Neural progenitor cell (in vitro differentiated cells): ENCODE results near the gene IFNA5. TPM values are rescaled to one million over a fixed set of nuclear protein-coding genes. Genes with fewer than 3 reads are reported as not detected.
A peak's percentile ranks its signal among the peaks of the same experiment; 100 is the strongest.

Experiments used
- DNase-seq: peaks from one replicate; pipeline ENCODE4 v3.0.0-alpha.2; 2016; ENCODE audit warnings: low spot score
- H2AFZ ChIP-seq: fragments of 200-600 bp; sonication (generic); replicated peaks from 2 replicates; pipeline ENCODE4 v1.6.1; 2016; ENCODE audit warnings: antibody characterized with exemption
- H3F3A ChIP-seq: fragments of 200-600 bp; sonication (generic); 2 replicates; pipeline ENCODE4 v1.6.1; 2016; ENCODE audit warnings: antibody characterized with exemption, low read depth
- H3K27ac ChIP-seq: fragments of 200-600 bp; sonication (generic); 2 replicates; pipeline ENCODE4 v1.5.1; 2016; ENCODE audit warnings: mild to moderate bottlenecking
- H3K27me3 ChIP-seq: fragments of 200-600 bp; sonication (generic); 2 replicates; pipeline ENCODE4 v1.6.1; 2016; ENCODE audit warnings: mild to moderate bottlenecking, moderate library complexity
- H3K36me3 ChIP-seq: fragments of 200-600 bp; sonication (generic); 2 replicates; pipeline ENCODE4 v1.5.1; 2016
- H3K4me1 ChIP-seq: fragments of 200-600 bp; sonication (generic); 2 replicates; pipeline ENCODE4 v1.6.1; 2016; ENCODE audit warnings: mixed run types
- H3K4me2 ChIP-seq: fragments of 200-600 bp; sonication (generic); 2 replicates; pipeline ENCODE4 v1.6.1; 2016
- H3K4me3 ChIP-seq: fragments of 200-600 bp; sonication (generic); 2 replicates; pipeline ENCODE4 v1.5.1; 2016
- H3K79me2 ChIP-seq: fragments of 200-600 bp; sonication (generic); 2 replicates; pipeline ENCODE4 v1.6.1; 2016; ENCODE audit warnings: low read depth
- H3K9ac ChIP-seq: fragments of 200-600 bp; sonication (generic); 2 replicates; pipeline ENCODE4 v1.6.1; 2016
- H3K9me3 ChIP-seq: fragments of 200-600 bp; sonication (generic); 2 replicates; pipeline ENCODE4 v1.5.1; 2016; ENCODE audit warnings: low read depth
- H4K20me1 ChIP-seq: fragments of 200-600 bp; sonication (generic); 2 replicates; pipeline ENCODE4 v1.6.1; 2016; ENCODE audit warnings: low read depth
- H3K27ac Mint-ChIP-seq: 3 replicates; pipeline ENCODE4 v1.8.0; 2021; ENCODE audit warnings: mixed read lengths
- H3K27me3 Mint-ChIP-seq: 2 replicates; pipeline ENCODE4 v1.8.0; 2022; ENCODE audit warnings: low read depth, mild to moderate bottlenecking, inconsistent platforms, moderate library complexity, mixed read lengths; ENCODE audit not compliant: insufficient read depth
- H3K36me3 Mint-ChIP-seq: 3 replicates; pipeline ENCODE4 v1.8.0; 2021; ENCODE audit warnings: mixed read lengths
- H3K4me1 Mint-ChIP-seq: 3 replicates; pipeline ENCODE4 v1.8.0; 2021; ENCODE audit warnings: mixed read lengths
- H3K4me3 Mint-ChIP-seq: 3 replicates; pipeline ENCODE4 v1.8.0; 2021; ENCODE audit warnings: mild to moderate bottlenecking, moderate library complexity, mixed read lengths
- H3K9me3 Mint-ChIP-seq: 3 replicates; pipeline ENCODE4 v1.8.0; 2020; ENCODE audit warnings: mixed read lengths
- CTCF ChIP-seq: fragments of 200-600 bp; sonication (generic); IDR thresholded peaks from 2 replicates; pipeline ENCODE4 v1.5.1; 2017; ENCODE audit warnings: antibody characterized with exemption, mild to moderate bottlenecking
- EZH2 ChIP-seq: fragments of 200-600 bp; sonication (generic); IDR thresholded peaks from 2 replicates; pipeline ENCODE4 v1.6.1; 2017; ENCODE audit warnings: antibody characterized with exemption, mild to moderate bottlenecking, moderate library complexity
- EZH2phosphoT487 ChIP-seq: fragments of 200-600 bp; sonication (generic); IDR thresholded peaks from 2 replicates; pipeline ENCODE4 v1.6.1; 2017; ENCODE audit warnings: antibody characterized with exemption
- total RNA-seq: library from RNA; depleted of rRNA; stranded (reverse); fragments of >200 nt; gene quantifications from 2 replicates; pipeline ENCODE4 v1.2.3, GENCODE V29; 2015; ENCODE audit warnings: low replicate concordance

IFNA5 gene
- total RNA-seq, 1 donor from 2014 or later = 0.21 TPM

DNA sequence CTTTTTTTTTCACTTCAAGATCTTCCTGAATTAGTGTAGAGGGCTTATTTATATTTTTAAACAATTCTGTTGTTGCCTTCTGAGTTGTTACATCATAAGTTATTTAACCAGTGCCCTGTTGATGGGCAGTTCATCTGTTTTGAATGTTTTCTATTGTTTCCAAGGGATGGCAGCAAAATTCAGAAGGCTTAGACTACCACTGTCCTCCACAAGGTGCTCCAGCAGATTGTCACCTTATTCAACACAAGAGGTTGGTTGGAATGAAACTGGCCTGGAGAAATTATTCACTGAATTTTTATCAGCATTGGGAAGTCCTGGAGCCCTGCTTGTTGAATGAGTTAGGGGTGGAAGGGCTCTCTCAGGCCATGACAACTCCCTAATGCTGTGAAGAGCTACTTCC is 31.3 kb upstream of the IFNA5 start:
- peaks cover 15% of the 10 kb centered on the region for H3K36me3 Mint-ChIP-seq
- Histone ChIP-seq H2AFZ (peak overlapping the region; percentile 44), H4K20me1 (peaks cover 21% of the 10 kb centered on the region), H3K9ac (no peak overlapping the region), H3F3A (no peaks in the 10 kb centered on the region), H3K27ac (no peak overlapping the region), H3K9me3 (no peaks in the 10 kb centered on the region), H3K79me2 (peaks cover 37% of the 10 kb centered on the region), H3K4me2 (no peak overlapping the region), H3K27me3 (no peaks in the 10 kb centered on the region), H3K4me1 (peaks cover 11% of the 10 kb centered on the region), H3K36me3 (no peaks in the 10 kb centered on the region), H3K4me3 (no peak overlapping the region)
- H3K27ac Mint-ChIP-seq = no peak overlapping the region
- H3K4me3 Mint-ChIP-seq = no peak overlapping the region
- no peaks in the 10 kb centered on the region for H3K9me3 Mint-ChIP-seq
- DNase-seq = no peak
- TF ChIP-seq EZH2 = no peak
- TF ChIP-seq CTCF = peak; percentile 3
- no peaks in the 10 kb centered on the region for H3K27me3 Mint-ChIP-seq
- H3K4me1 Mint-ChIP-seq = peaks cover 34% of the 10 kb centered on the region

DNA sequence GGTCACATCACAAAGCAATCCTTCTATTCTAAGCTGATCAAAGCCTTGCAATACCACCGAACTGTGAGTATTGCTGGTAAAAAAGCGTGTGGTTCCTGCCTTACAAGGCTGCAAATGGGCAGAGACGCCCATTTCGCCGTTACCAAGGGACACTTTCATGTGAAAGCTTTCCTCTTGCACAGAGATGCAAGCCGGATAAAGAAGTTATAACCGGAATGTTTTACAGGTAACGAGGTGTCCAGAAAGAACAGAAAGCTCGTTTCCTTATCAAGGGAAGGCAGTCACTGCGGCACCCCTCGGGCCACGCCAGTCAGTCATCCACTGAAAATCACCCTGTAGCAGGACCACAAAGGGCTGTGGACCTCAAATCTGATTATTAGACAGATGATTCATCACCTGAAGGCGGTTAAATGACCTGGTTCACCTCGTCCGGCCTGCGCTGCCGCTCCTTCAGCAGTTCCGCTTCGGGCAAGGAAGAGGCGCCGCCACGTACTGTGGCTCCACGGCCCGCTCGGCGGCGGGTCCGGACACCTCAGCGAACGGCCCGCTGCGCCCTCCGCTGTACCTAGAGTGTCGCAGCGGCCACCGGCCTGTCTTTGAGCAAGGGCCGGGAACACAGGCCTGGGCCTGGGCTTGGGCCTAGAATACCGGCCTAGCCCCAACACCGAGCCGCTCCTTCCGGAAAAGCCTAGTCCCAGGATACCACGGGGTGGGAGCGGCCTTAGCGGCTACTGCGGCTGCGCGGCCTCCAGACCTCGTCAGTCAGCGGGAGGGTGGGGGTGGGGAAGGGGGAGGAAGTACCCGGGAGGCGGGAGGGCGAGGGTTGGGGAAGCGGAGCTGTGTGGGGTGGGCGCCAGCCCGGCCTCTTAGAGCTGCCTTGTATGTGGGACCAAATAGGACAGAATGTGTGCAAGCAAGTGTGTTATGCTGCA is 29.9 kb upstream of the IFNA5 start, which contains the start of gene KLHL9:
Gene KLHL9, minus strand, starts transcription at position 704 of the 932 bp plus-strand sequence. Its CDS starts 545 bp downstream, at position 159.
- H3K4me3 Mint-ChIP-seq = peak within 1 kb of the TSS; percentile 92
- Histone ChIP-seq H3K4me3 (peak within 1 kb of the TSS; percentile 67), H3K27me3 (no peaks in the 10 kb centered on the region), H3K9me3 (no peaks in the 10 kb centered on the region), H3K27ac (peak within 1 kb of the TSS; percentile 92), H3F3A (no peaks in the 10 kb centered on the region), H4K20me1 (peaks cover 36% of the 10 kb centered on the region), H2AFZ (peak within 1 kb of the TSS; percentile 93), H3K36me3 (no peaks in the 10 kb centered on the region), H3K79me2 (peaks cover 52% of the 10 kb centered on the region), H3K4me1 (peaks cover 11% of the 10 kb centered on the region), H3K4me2 (peak within 1 kb of the TSS; percentile 83), H3K9ac (peak within 1 kb of the TSS; percentile 97)
- peak; percentile 96 for DNase-seq
- peak within 1 kb of the TSS; percentile 95 for H3K27ac Mint-ChIP-seq
- TF ChIP-seq CTCF = no peak
- no peak for TF ChIP-seq EZH2
- TF ChIP-seq EZH2phosphoT487 = no peak
- no peaks in the 10 kb centered on the region for H3K9me3 Mint-ChIP-seq
- no peaks in the 10 kb centered on the region for H3K27me3 Mint-ChIP-seq
- peaks cover 40% of the 10 kb centered on the region for H3K4me1 Mint-ChIP-seq
- H3K36me3 Mint-ChIP-seq = peaks cover 16% of the 10 kb centered on the region

DNA sequence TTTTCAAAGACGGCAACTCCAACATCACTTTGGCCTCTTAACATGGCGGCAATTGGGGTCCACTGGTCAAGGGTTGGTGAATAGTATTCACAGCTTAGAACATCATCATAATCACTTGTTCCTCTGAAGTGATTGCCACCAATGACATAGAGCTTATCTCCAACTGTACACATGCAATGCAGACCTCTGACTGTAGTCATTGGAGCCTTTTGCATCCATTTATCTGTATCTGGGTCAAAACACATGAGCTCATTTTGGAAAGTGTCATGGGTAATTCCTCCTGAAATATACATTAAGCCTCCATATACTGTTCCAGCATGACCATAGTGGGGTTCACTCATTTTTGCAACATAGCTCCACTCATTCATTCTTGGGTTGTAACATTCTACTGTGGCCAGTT is 28.1 kb upstream of the IFNA5 start:
- peaks cover 40% of the 10 kb centered on the region for H3K4me1 Mint-ChIP-seq
- Histone ChIP-seq H3F3A (no peaks in the 10 kb centered on the region), H4K20me1 (peaks cover 39% of the 10 kb centered on the region), H3K79me2 (peaks cover 69% of the 10 kb centered on the region), H3K9ac (no peak overlapping the region), H2AFZ (no peak overlapping the region), H3K27ac (no peak overlapping the region), H3K9me3 (no peaks in the 10 kb centered on the region), H3K27me3 (no peaks in the 10 kb centered on the region), H3K4me1 (peaks cover 11% of the 10 kb centered on the region), H3K36me3 (no peaks in the 10 kb centered on the region), H3K4me2 (peak overlapping the region; percentile 83), H3K4me3 (peak overlapping the region; percentile 67)
- H3K9me3 Mint-ChIP-seq = no peaks in the 10 kb centered on the region
- H3K27me3 Mint-ChIP-seq = no peaks in the 10 kb centered on the region
- TF ChIP-seq EZH2phosphoT487 (no peak), CTCF (no peak)
- no peak overlapping the region for H3K27ac Mint-ChIP-seq
- peaks cover 16% of the 10 kb centered on the region for H3K36me3 Mint-ChIP-seq
- DNase-seq = no peak
- H3K4me3 Mint-ChIP-seq = peak overlapping the region; percentile 92
